DND-41 (cell line): ENCODE measurements around the gene KIAA1958.

ENCODE experiments used
- ATAC-seq: fragments of 200-7000 bp; cut with Tn5 transposase; 3 replicates; pipeline ENCODE4 v1.9.1; 2021; ENCODE audit warnings: low read depth; ENCODE audit not compliant: insufficient read depth
- DNase-seq: peaks from one replicate; pipeline ENCODE4 v3.0.0-alpha.2; 2020
- H2AFZ ChIP-seq: 2 replicates; pipeline ENCODE4 v1.6.0; 2012; ENCODE audit warnings: low read depth, low read length
- H3K27ac ChIP-seq: 2 replicates; pipeline ENCODE4 v1.5.1; 2012; ENCODE audit warnings: low read length, inconsistent platforms
- H3K27me3 ChIP-seq: fragments of 200-600 bp; sonication (generic); 2 replicates; pipeline ENCODE4 v1.6.0; 2012; ENCODE audit warnings: low read length, mild to moderate bottlenecking, inconsistent platforms; ENCODE audit not compliant: insufficient read depth, poor library complexity
- H3K36me3 ChIP-seq: 2 replicates; pipeline ENCODE4 v1.5.1; 2012; ENCODE audit warnings: low read length, inconsistent platforms; ENCODE audit not compliant: insufficient read depth
- H3K4me1 ChIP-seq: 2 replicates; pipeline ENCODE4 v1.5.1; 2012; ENCODE audit warnings: mild to moderate bottlenecking, low read length; ENCODE audit not compliant: insufficient read depth
- H3K4me2 ChIP-seq: 2 replicates; pipeline ENCODE4 v1.6.0; 2012; ENCODE audit warnings: mild to moderate bottlenecking, moderate library complexity, low read length, inconsistent platforms; ENCODE audit not compliant: insufficient read depth
- H3K4me3 ChIP-seq, 2 experiments: fragments of 200-600 bp in 1 of 2; shearing (Covaris generic) in 1 of 2; 2 replicates each; pipeline ENCODE4 v1.5.1; 2012 to 2016; ENCODE audit warnings: inconsistent platforms in 2 of 2, low read length in 2 of 2, mild to moderate bottlenecking in 2 of 2, low read depth in 1 of 2, moderate library complexity in 1 of 2
- H3K79me2 ChIP-seq: 2 replicates; pipeline ENCODE4 v1.6.0; 2012; ENCODE audit warnings: low read length, inconsistent platforms; ENCODE audit not compliant: insufficient read depth
- H3K9ac ChIP-seq: 2 replicates; pipeline ENCODE4 v1.6.0; 2012; ENCODE audit warnings: low read depth, mild to moderate bottlenecking, inconsistent platforms, low read length, moderate library complexity
- H3K9me3 ChIP-seq: 2 replicates; pipeline ENCODE4 v1.5.1; 2012; ENCODE audit warnings: low read length, moderate library complexity, mild to moderate bottlenecking, inconsistent platforms; ENCODE audit not compliant: insufficient read depth, severe bottlenecking
- H4K20me1 ChIP-seq: 2 replicates; pipeline ENCODE4 v1.6.0; 2012; ENCODE audit warnings: low read length; ENCODE audit not compliant: insufficient read depth
- CTCF ChIP-seq: IDR thresholded peaks from 2 replicates; pipeline ENCODE4 v1.5.1; 2012; ENCODE audit warnings: borderline replicate concordance, low read length, moderate library complexity, mild to moderate bottlenecking; ENCODE audit not compliant: poor library complexity, severe bottlenecking; ENCODE audit errors: extremely low read depth
- EZH2 ChIP-seq: IDR thresholded peaks from 3 replicates; pipeline ENCODE4 v1.6.1; 2012; ENCODE audit warnings: borderline replicate concordance, low read depth, mild to moderate bottlenecking, moderate library complexity, low read length, inconsistent platforms; ENCODE audit not compliant: severe bottlenecking

KIAA1958 gene

GRCh38 chr9:112617371-112617770 lies 130.7 kb downstream of the KIAA1958 start:
- ATAC-seq = no peak
- TF ChIP-seq CTCF (no peak), EZH2 (no peak)
- peaks cover 14% of the 10 kb centered on the region for H3K36me3 ChIP-seq

GRCh38 chr9:112618385-112619009 lies 131.9 kb downstream of the KIAA1958 start:
- H3K4me1 ChIP-seq = 0 out of 2 replicates have a peak, but pooled peaks cover 4% of the 10 kb centered on the region
- no peak for DNase-seq
- H3K27ac ChIP-seq = no peak overlapping the region
- H4K20me1 ChIP-seq = no peaks in the 10 kb centered on the region; the same call in 1 of the 2 replicates
- ATAC-seq = no peak
- H3K4me2 ChIP-seq = no peak overlapping the region
- 0 out of 2 replicates have a peak, but pooled peaks cover 2% of the 10 kb centered on the region for H3K79me2 ChIP-seq
- H2AFZ ChIP-seq = no peak overlapping the region
- H3K4me3 ChIP-seq = no peak overlapping the region
- no peaks in the 10 kb centered on the region for H3K27me3 ChIP-seq
- H3K36me3 ChIP-seq = peaks cover 14% of the 10 kb centered on the region
- TF ChIP-seq CTCF (no peak), EZH2 (no peak)
- H3K9me3 ChIP-seq = no peaks in the 10 kb centered on the region
- no peak overlapping the region for H3K9ac ChIP-seq

More at GRCh38 chr9:112617371-112617770, 130.7 kb downstream of the KIAA1958 start:
- Histone ChIP-seq H3K4me3 (no peak overlapping the region), H2AFZ (no peak overlapping the region), H3K27ac (no peak overlapping the region), H3K4me2 (no peak overlapping the region), H3K9me3 (no peaks in the 10 kb centered on the region), H3K27me3 (no peaks in the 10 kb centered on the region), H4K20me1 (no peaks in the 10 kb centered on the region; the same call in 1 of the 2 replicates), H3K9ac (no peak overlapping the region), H3K79me2 (0 out of 2 replicates have a peak, but pooled peaks cover 3% of the 10 kb centered on the region), H3K4me1 (0 out of 2 replicates have a peak, but pooled peaks cover 4% of the 10 kb centered on the region)
- DNase-seq = no peak

- Histone ChIP-seq H3K27ac (no peak overlapping the region), H3K27me3 (no peaks in the 10 kb centered on the region), H3K4me1 (0 out of 2 replicates have a peak, but pooled peaks cover 4% of the 10 kb centered on the region), H3K4me2 (no peak overlapping the region), H3K9ac (no peak overlapping the region), H3K79me2 (no peaks in the 10 kb centered on the region), H3K36me3 (peaks cover 14% of the 10 kb centered on the region), H3K4me3 (no peak overlapping the region), H3K9me3 (no peaks in the 10 kb centered on the region), H2AFZ (no peak overlapping the region), H4K20me1 (no peaks in the 10 kb centered on the region; the same call in 1 of the 2 replicates)
- ATAC-seq (no peak), DNase-seq (no peak)
- no peak for TF ChIP-seq EZH2
- no peak for TF ChIP-seq CTCF
These were observed 133.8 kb downstream of the KIAA1958 start for GRCh38 chr9:112620388-112620787.
